HG03439 (cell line): ENCODE data around the gene SLC39A11.
"Not testable (repeated sequence)": the region's sequence is repeated elsewhere in the genome, so short reads cannot be mapped to it uniquely, and the experiment has no call there.

Experiments used
- ATAC-seq: cut with Tn5 transposase; IDR thresholded peaks from one replicate; pipeline ENCODE4 v1.9.1; 2021; ENCODE audit warnings: mild to moderate bottlenecking, moderate library complexity; ENCODE audit not compliant: unreplicated experiment

The SLC39A11 gene

GRCh38 chr17:72640415-72641165, 451.9 kb downstream of the SLC39A11 start:
- ATAC-seq = no peak

- ATAC-seq = no peak
Observed at GRCh38 chr17:72639711-72640110, 452.8 kb downstream of the SLC39A11 start.

GRCh38 chr17:72638932-72639331, 453.6 kb downstream of the SLC39A11 start:
- not testable (repeated sequence) for ATAC-seq

- ATAC-seq = no peak
Observed at GRCh38 chr17:72635034-72635635, 457.4 kb downstream of the SLC39A11 start.

- ATAC-seq = no peak
Observed at GRCh38 chr17:72634621-72635020, 457.9 kb downstream of the SLC39A11 start.

GRCh38 chr17:72631949-72632684, 460.4 kb downstream of the SLC39A11 start:
- ATAC-seq = no peak

GRCh38 chr17:72631568-72631948, 460.9 kb downstream of the SLC39A11 start:
- no peak for ATAC-seq

GRCh38 chr17:72624652-72625051, 467.8 kb downstream of the SLC39A11 start:
- no peak for ATAC-seq

- ATAC-seq = no peak
Observed at GRCh38 chr17:72624226-72624625, 468.3 kb downstream of the SLC39A11 start.

GRCh38 chr17:72622661-72623433, 469.6 kb downstream of the SLC39A11 start:
- ATAC-seq = no peak

GRCh38 chr17:72619976-72620650, 472.4 kb downstream of the SLC39A11 start:
- no peak for ATAC-seq

- no peak for ATAC-seq
Observed at GRCh38 chr17:72618001-72618509, 474.4 kb downstream of the SLC39A11 start.

GRCh38 chr17:72617557-72617956, 474.9 kb downstream of the SLC39A11 start:
- no peak for ATAC-seq

- no peak for ATAC-seq
Observed at GRCh38 chr17:72616447-72616846, 476.0 kb downstream of the SLC39A11 start.

- no peak for ATAC-seq
Observed at GRCh38 chr17:72615627-72615991, 476.9 kb downstream of the SLC39A11 start.

- ATAC-seq = no peak
Observed at GRCh38 chr17:72614871-72615626, 477.4 kb downstream of the SLC39A11 start.

GRCh38 chr17:72614476-72614870, 478.0 kb downstream of the SLC39A11 start:
- ATAC-seq = no peak

- ATAC-seq = no peak
Observed at GRCh38 chr17:72613806-72614292, 478.6 kb downstream of the SLC39A11 start.

GRCh38 chr17:72613396-72613795, 479.1 kb downstream of the SLC39A11 start:
- ATAC-seq = no peak

- ATAC-seq = no peak
Observed at GRCh38 chr17:72611172-72611571, 481.3 kb downstream of the SLC39A11 start.
